ENCODE data around the gene SAMM50.

The SAMM50 gene

GRCh38 chr22:43944670-43945430 is 10.4 kb upstream of the SAMM50 start:
- peaks cover 0 to 12% (median 0%) of the 10 kb centered on the region in 5 donors for H3K9me3 ChIP-seq (ENCODE audit: control insufficient read depth in 5 of 5, low read length in 5 of 5)
- H3K27me3 ChIP-seq (ENCODE audit: control insufficient read depth in 5 of 5, insufficient read depth in 4 of 5, low read length in 5 of 5) = no peaks in the 10 kb centered on the region
- H3K36me3 ChIP-seq (ENCODE audit: control insufficient read depth in 5 of 5, insufficient read depth in 5 of 5, low read length in 5 of 5) = peaks cover 0 to 25% (median 3%) of the 10 kb centered on the region in 5 donors
- H3K4me1 ChIP-seq (ENCODE audit: control insufficient read depth in 5 of 5, insufficient read depth in 5 of 5, low read length in 5 of 5) = peaks cover 0 to 13% (median 9%) of the 10 kb centered on the region in 5 donors
- H3K4me3 ChIP-seq (ENCODE audit: low read depth in 1 of 5, low read length in 5 of 5) = no peak overlapping the region
- H3K9ac ChIP-seq (ENCODE audit: low read length in 5 of 5) = peak overlapping the region in 1 of 5 donors; percentile 15
- H3K27ac ChIP-seq (ENCODE audit: low read depth, low read length) = peak overlapping the region; percentile 41

DNA sequence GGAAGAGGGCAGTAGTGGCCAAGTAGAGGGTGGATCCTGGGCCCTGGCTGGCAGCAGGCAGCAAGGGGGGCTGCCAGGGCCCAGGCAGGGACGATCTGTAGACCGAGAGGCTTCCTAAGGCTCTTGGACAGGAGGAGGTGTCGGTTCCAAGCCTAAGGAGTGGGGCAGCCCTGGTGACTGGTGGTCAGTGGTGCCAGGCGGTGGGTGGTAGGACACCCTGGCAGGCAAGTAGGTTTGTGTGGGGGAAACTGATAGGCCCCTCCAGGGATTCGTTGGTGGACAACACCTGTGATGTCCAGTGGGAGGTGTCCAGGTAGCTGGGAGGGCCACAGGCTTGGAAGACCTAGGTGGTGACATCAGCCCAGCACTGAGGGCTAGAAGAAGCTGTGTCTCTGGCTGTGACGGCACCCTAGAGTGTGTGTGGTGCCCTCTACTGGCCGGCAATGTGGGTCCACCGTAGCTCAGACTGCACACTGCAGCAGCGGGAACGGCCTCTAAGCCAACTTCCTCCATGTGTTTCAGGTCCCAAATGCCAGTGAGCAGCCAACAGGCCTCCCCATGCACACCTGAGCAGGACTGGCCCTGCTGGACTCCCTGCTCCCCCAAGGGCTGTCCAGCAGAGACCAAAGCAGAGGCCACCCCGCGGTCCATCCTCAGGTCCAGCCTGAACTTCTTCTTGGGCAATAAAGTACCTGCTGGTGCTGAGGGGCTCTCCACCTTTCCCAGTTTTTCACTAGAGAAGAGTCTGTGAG is 9.4 kb upstream of the SAMM50 start:
- no peak overlapping the region for H3K4me3 ChIP-seq (ENCODE audit: low read depth in 1 of 5, low read length in 5 of 5)
- H3K4me1 ChIP-seq (ENCODE audit: control insufficient read depth in 5 of 5, insufficient read depth in 5 of 5, low read length in 5 of 5) = peaks cover 0 to 13% (median 9%) of the 10 kb centered on the region in 5 donors
- peaks cover 0 to 19% (median 0%) of the 10 kb centered on the region in 5 donors for H3K36me3 ChIP-seq (ENCODE audit: control insufficient read depth in 5 of 5, insufficient read depth in 5 of 5, low read length in 5 of 5)
- peaks cover 0 to 12% (median 0%) of the 10 kb centered on the region in 5 donors for H3K9me3 ChIP-seq (ENCODE audit: control insufficient read depth in 5 of 5, low read length in 5 of 5)
- H3K9ac ChIP-seq (ENCODE audit: low read length in 5 of 5) = no peak overlapping the region
- H3K27me3 ChIP-seq (ENCODE audit: control insufficient read depth in 5 of 5, insufficient read depth in 4 of 5, low read length in 5 of 5) = no peaks in the 10 kb centered on the region
- peak overlapping the region; percentile 41 for H3K27ac ChIP-seq (ENCODE audit: low read depth, low read length)

- H3K9me3 ChIP-seq (ENCODE audit: control insufficient read depth in 5 of 5, low read length in 5 of 5) = peaks cover 0 to 12% (median 0%) of the 10 kb centered on the region in 5 donors
- no peak overlapping the region for H3K27ac ChIP-seq (ENCODE audit: low read depth, low read length)
- no peak overlapping the region for H3K9ac ChIP-seq (ENCODE audit: low read length in 5 of 5)
- H3K4me3 ChIP-seq (ENCODE audit: low read depth in 1 of 5, low read length in 5 of 5) = no peak overlapping the region
- H3K27me3 ChIP-seq (ENCODE audit: control insufficient read depth in 5 of 5, insufficient read depth in 4 of 5, low read length in 5 of 5) = no peaks in the 10 kb centered on the region
- peaks cover 0 to 13% (median 9%) of the 10 kb centered on the region in 5 donors for H3K4me1 ChIP-seq (ENCODE audit: control insufficient read depth in 5 of 5, insufficient read depth in 5 of 5, low read length in 5 of 5)
- peaks cover 0 to 18% (median 0%) of the 10 kb centered on the region in 5 donors for H3K36me3 ChIP-seq (ENCODE audit: control insufficient read depth in 5 of 5, insufficient read depth in 5 of 5, low read length in 5 of 5)
These were observed 8.9 kb upstream of the SAMM50 start for GRCh38 chr22:43946384-43946667.

GRCh38 chr22:43948836-43949406 is 6.3 kb upstream of the SAMM50 start:
- Histone ChIP-seq H3K27ac (ENCODE audit: low read depth, low read length) (no peak overlapping the region), H3K4me1 (ENCODE audit: control insufficient read depth in 5 of 5, insufficient read depth in 5 of 5, low read length in 5 of 5) (peaks cover 0 to 13% (median 9%) of the 10 kb centered on the region in 5 donors), H3K4me3 (ENCODE audit: low read depth in 1 of 5, low read length in 5 of 5) (no peak overlapping the region), H3K27me3 (ENCODE audit: control insufficient read depth in 5 of 5, insufficient read depth in 4 of 5, low read length in 5 of 5) (peaks cover 0 to 3% (median 0%) of the 10 kb centered on the region in 5 donors), H3K9me3 (ENCODE audit: control insufficient read depth in 5 of 5, low read length in 5 of 5) (no peaks in the 10 kb centered on the region), H3K9ac (ENCODE audit: low read length in 5 of 5) (no peak overlapping the region), H3K36me3 (ENCODE audit: control insufficient read depth in 5 of 5, insufficient read depth in 5 of 5, low read length in 5 of 5) (peaks cover 0 to 8% (median 0%) of the 10 kb centered on the region in 5 donors)

GRCh38 chr22:43951391-43951790 is 3.9 kb upstream of the SAMM50 start:
- Histone ChIP-seq H3K9ac (ENCODE audit: low read length in 5 of 5) (no peak overlapping the region), H3K36me3 (ENCODE audit: control insufficient read depth in 5 of 5, insufficient read depth in 5 of 5, low read length in 5 of 5) (peaks cover 0 to 5% (median 0%) of the 10 kb centered on the region in 5 donors), H3K27me3 (ENCODE audit: control insufficient read depth in 5 of 5, insufficient read depth in 4 of 5, low read length in 5 of 5) (peaks cover 0 to 3% (median 0%) of the 10 kb centered on the region in 5 donors), H3K4me1 (ENCODE audit: control insufficient read depth in 5 of 5, insufficient read depth in 5 of 5, low read length in 5 of 5) (peaks cover 3 to 23% (median 21%) of the 10 kb centered on the region in 5 donors), H3K4me3 (ENCODE audit: low read depth in 1 of 5, low read length in 5 of 5) (no peak overlapping the region), H3K27ac (ENCODE audit: low read depth, low read length) (no peak overlapping the region), H3K9me3 (ENCODE audit: control insufficient read depth in 5 of 5, low read length in 5 of 5) (no peaks in the 10 kb centered on the region)

- H3K27ac ChIP-seq (ENCODE audit: low read depth, low read length) = no peak overlapping the region
These were observed 3.3 kb upstream of the SAMM50 start for GRCh38 chr22:43951966-43952365.

DNA sequence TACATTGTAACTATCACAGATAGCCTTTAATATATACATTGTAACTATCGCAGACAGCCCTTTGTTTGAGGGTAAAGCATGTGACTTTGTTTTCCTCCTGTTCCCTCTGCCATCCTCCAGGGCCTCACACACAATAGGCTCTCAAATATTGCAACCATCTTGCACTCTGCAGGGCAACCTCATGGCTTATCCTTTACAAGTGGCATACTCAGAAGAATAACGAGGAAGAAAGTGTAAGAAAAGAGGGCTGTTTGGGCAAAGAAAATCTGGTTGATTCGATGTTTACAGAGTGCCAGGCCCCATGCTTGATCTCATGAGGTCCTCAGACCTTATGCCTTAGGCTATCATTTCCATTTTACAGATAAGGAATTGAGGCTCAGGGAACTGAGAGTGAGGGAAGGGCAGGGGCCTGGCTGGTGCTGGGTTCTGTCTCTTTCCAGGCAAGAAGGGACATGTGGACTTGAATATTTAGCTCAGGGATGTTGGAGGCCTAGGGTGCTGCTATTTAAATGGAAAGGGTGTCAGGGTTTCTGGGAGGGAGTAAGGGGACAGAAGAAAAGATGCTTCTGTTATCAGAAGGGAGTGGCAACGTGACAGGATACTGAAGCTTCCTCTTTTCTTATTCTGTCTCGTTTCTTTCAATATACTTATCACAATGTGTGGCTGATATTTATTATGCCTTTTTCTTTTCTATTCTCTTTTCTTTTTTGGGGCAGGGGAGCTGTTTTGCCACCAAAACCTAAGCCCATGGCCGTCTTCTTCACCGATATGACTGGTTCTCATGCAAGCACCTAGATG is 1.1 kb upstream of the SAMM50 start:
- Histone ChIP-seq H3K27ac (ENCODE audit: low read depth, low read length) (peak overlapping the region; percentile 92), H3K4me1 (ENCODE audit: control insufficient read depth in 5 of 5, insufficient read depth in 5 of 5, low read length in 5 of 5) (peaks cover 4 to 38% (median 36%) of the 10 kb centered on the region in 5 donors), H3K4me3 (ENCODE audit: low read depth in 1 of 5, low read length in 5 of 5) (peak overlapping the region in 4 of 5 donors; percentile 89 to 97 (median 92)), H3K27me3 (ENCODE audit: control insufficient read depth in 5 of 5, insufficient read depth in 4 of 5, low read length in 5 of 5) (peaks cover 0 to 3% (median 0%) of the 10 kb centered on the region in 5 donors), H3K9ac (ENCODE audit: low read length in 5 of 5) (peak overlapping the region in 4 of 5 donors; percentile 56 to 91 (median 84)), H3K36me3 (ENCODE audit: control insufficient read depth in 5 of 5, insufficient read depth in 5 of 5, low read length in 5 of 5) (peaks cover 0 to 3% (median 0%) of the 10 kb centered on the region in 5 donors), H3K9me3 (ENCODE audit: control insufficient read depth in 5 of 5, low read length in 5 of 5) (no peaks in the 10 kb centered on the region)

More at GRCh38 chr22:43951966-43952365, 3.3 kb upstream of the SAMM50 start:
- H3K27me3 ChIP-seq (ENCODE audit: control insufficient read depth in 5 of 5, insufficient read depth in 4 of 5, low read length in 5 of 5) = peaks cover 0 to 3% (median 0%) of the 10 kb centered on the region in 5 donors
- H3K36me3 ChIP-seq (ENCODE audit: control insufficient read depth in 5 of 5, insufficient read depth in 5 of 5, low read length in 5 of 5) = peaks cover 0 to 3% (median 0%) of the 10 kb centered on the region in 5 donors
- no peak overlapping the region for H3K4me3 ChIP-seq (ENCODE audit: low read depth in 1 of 5, low read length in 5 of 5)
- no peaks in the 10 kb centered on the region for H3K9me3 ChIP-seq (ENCODE audit: control insufficient read depth in 5 of 5, low read length in 5 of 5)
- H3K9ac ChIP-seq (ENCODE audit: low read length in 5 of 5) = peak overlapping the region in 1 of 5 donors; percentile 17
- H3K4me1 ChIP-seq (ENCODE audit: control insufficient read depth in 5 of 5, insufficient read depth in 5 of 5, low read length in 5 of 5) = peaks cover 4 to 29% (median 26%) of the 10 kb centered on the region in 5 donors

DNA sequence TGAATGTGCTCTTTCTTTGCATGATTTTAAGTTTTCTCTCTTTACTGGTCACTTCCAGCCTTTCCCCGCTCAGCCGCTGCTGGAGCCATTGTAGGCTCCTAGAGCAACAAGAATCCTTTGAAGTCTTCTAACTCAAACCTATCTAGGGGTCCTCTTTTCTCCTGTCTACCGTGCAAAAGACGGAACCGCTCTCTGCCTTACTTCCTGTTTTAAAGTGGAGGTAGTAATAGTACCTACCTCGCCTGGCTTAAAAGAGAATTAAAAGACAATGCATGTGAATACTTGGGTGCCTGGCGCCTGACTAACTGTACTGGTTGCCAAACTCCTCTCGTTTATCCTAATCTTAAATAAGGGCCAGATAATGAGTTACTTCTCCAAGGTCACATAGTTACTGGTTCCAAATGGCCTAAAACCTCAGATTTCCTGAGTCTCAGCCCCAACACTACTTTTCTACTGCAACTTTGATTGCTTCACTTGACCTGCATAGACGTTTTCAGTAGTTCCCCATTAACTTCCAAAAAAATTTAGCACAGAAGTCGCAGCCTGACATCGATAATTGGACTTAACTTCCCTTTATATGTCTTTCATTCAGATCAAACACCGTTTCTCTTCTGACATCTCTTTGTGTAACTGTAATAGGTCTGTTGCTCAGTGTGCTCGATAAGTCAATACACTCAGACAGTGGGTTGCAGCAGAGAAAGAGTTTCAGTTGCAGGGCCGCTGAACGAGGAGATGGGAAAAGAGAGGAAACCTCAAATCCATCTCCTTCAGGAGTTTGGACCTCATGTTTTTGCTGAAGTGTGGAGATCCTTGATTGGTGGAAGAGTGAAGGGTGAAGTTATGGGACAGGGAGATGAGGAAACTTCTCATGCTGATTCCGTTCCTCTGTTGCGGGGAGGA is 891 bp downstream of the SAMM50 start:
- H3K9ac ChIP-seq (ENCODE audit: low read length in 5 of 5) = peak overlapping the region; percentile 68 to 91 (median 78)
- H3K9me3 ChIP-seq (ENCODE audit: control insufficient read depth in 5 of 5, low read length in 5 of 5) = no peaks in the 10 kb centered on the region
- peaks cover 4 to 38% (median 36%) of the 10 kb centered on the region in 5 donors for H3K4me1 ChIP-seq (ENCODE audit: control insufficient read depth in 5 of 5, insufficient read depth in 5 of 5, low read length in 5 of 5)
- H3K27me3 ChIP-seq (ENCODE audit: control insufficient read depth in 5 of 5, insufficient read depth in 4 of 5, low read length in 5 of 5) = peaks cover 0 to 3% (median 0%) of the 10 kb centered on the region in 5 donors
- H3K4me3 ChIP-seq (ENCODE audit: low read depth in 1 of 5, low read length in 5 of 5) = peak overlapping the region; percentile 89 to 97 (median 93)
- H3K36me3 ChIP-seq (ENCODE audit: control insufficient read depth in 5 of 5, insufficient read depth in 5 of 5, low read length in 5 of 5) = peaks cover 0 to 3% (median 0%) of the 10 kb centered on the region in 5 donors
- peak overlapping the region; percentile 92 for H3K27ac ChIP-seq (ENCODE audit: low read depth, low read length)

Measured in subcutaneous abdominal adipose tissue (tissue), 5 donors.